Nephron (organoid): ENCODE results near the gene ANTXR2.

Experiments used
- H3K27ac Mint-ChIP-seq, 3 experiments: 2 replicates each; pipeline ENCODE4 v1.8.0; 2020; ENCODE audit warnings: mixed read lengths in 3 of 3, mild to moderate bottlenecking in 2 of 3, moderate library complexity in 1 of 3
- H3K27me3 Mint-ChIP-seq: 2 replicates; pipeline ENCODE4 v1.8.0; 2021; ENCODE audit warnings: low read depth, mild to moderate bottlenecking, moderate library complexity, mixed read lengths
- H3K36me3 Mint-ChIP-seq: 2 replicates; pipeline ENCODE4 v1.8.0; 2020; ENCODE audit warnings: low read depth, mixed read lengths
- H3K4me1 Mint-ChIP-seq: 2 replicates; pipeline ENCODE4 v1.8.0; 2020; ENCODE audit warnings: mixed read lengths
- H3K4me3 Mint-ChIP-seq, 3 experiments: 2 replicates each; pipeline ENCODE4 v1.8.0; 2020; ENCODE audit warnings: mild to moderate bottlenecking in 3 of 3, mixed read lengths in 3 of 3, moderate library complexity in 2 of 3
- H3K9me3 Mint-ChIP-seq: 2 replicates; pipeline ENCODE4 v1.8.0; 2020; ENCODE audit warnings: mixed read lengths
- CTCF ChIP-seq, 3 experiments: fragments of 200-600 bp; sonication (generic); IDR thresholded peaks; one replicate each; pipeline ENCODE4 v1.5.0; 2021; ENCODE audit warnings: antibody characterized with exemption in 3 of 3; ENCODE audit not compliant: unreplicated experiment in 3 of 3

ANTXR2 gene

GRCh38 chr4:80101792-80102116 lies 28.7 kb upstream of the ANTXR2 start:
- H3K9me3 Mint-ChIP-seq: peaks cover 9% of the 10 kb centered on the region
- H3K27me3 Mint-ChIP-seq: peaks cover 4% of the 10 kb centered on the region
- peaks cover 11% of the 10 kb centered on the region for H3K4me1 Mint-ChIP-seq
- no peak for TF ChIP-seq CTCF (IDR thresholded peaks at IDR 0.05; ENCODE audit: unreplicated experiment in 3 of 3)
- H3K36me3 Mint-ChIP-seq: peaks cover 3% of the 10 kb centered on the region
- no peak overlapping the region for H3K4me3 Mint-ChIP-seq
- no peak overlapping the region for H3K27ac Mint-ChIP-seq

- TF ChIP-seq CTCF (IDR thresholded peaks at IDR 0.05; ENCODE audit: unreplicated experiment in 3 of 3): no peak
- Mint-ChIP-seq H3K27me3 (peaks cover 4% of the 10 kb centered on the region), H3K4me1 (peaks cover 16% of the 10 kb centered on the region), H3K27ac (no peak overlapping the region), H3K36me3 (peaks cover under 1% of the 10 kb centered on the region), H3K9me3 (peaks cover 4% of the 10 kb centered on the region), H3K4me3 (no peak overlapping the region)
Measured at GRCh38 chr4:80101071-80101791, 28.2 kb upstream of the ANTXR2 start.

- Mint-ChIP-seq H3K36me3 (no peaks in the 10 kb centered on the region), H3K4me3 (no peak overlapping the region), H3K9me3 (no peaks in the 10 kb centered on the region), H3K27me3 (peaks cover 4% of the 10 kb centered on the region), H3K4me1 (peaks cover 22% of the 10 kb centered on the region), H3K27ac (no peak overlapping the region)
- TF ChIP-seq CTCF (IDR thresholded peaks at IDR 0.05; ENCODE audit: unreplicated experiment in 3 of 3): no peak
Measured at GRCh38 chr4:80099671-80100070, 26.6 kb upstream of the ANTXR2 start.

- H3K4me3 Mint-ChIP-seq: no peak overlapping the region
- H3K27me3 Mint-ChIP-seq: peaks cover 4% of the 10 kb centered on the region
- H3K9me3 Mint-ChIP-seq: no peaks in the 10 kb centered on the region
- H3K27ac Mint-ChIP-seq: no peak overlapping the region
- TF ChIP-seq CTCF (IDR thresholded peaks at IDR 0.05; ENCODE audit: unreplicated experiment in 3 of 3): no peak
- no peaks in the 10 kb centered on the region for H3K36me3 Mint-ChIP-seq
- H3K4me1 Mint-ChIP-seq: peaks cover 22% of the 10 kb centered on the region
Measured at GRCh38 chr4:80098635-80099034, 25.6 kb upstream of the ANTXR2 start.

- Mint-ChIP-seq H3K27me3 (peaks cover 4% of the 10 kb centered on the region), H3K36me3 (no peaks in the 10 kb centered on the region), H3K9me3 (no peaks in the 10 kb centered on the region)
Measured at GRCh38 chr4:80097400-80098177, 24.6 kb upstream of the ANTXR2 start.

More at GRCh38 chr4:80097400-80098177, 24.6 kb upstream of the ANTXR2 start:
- H3K27ac Mint-ChIP-seq: peak overlapping the region in 2 of 3 experiments; percentile 57 to 66
- H3K4me3 Mint-ChIP-seq: no peak overlapping the region
- H3K4me1 Mint-ChIP-seq: peaks cover 22% of the 10 kb centered on the region
- TF ChIP-seq CTCF (IDR thresholded peaks at IDR 0.05; ENCODE audit: unreplicated experiment in 3 of 3): no peak
